Heart right ventricle (tissue), 16 donors: ENCODE measurements around the gene MIDN. TPM values are rescaled to one million over a fixed set of nuclear protein-coding genes. Genes with fewer than 3 reads are reported as not detected.

Experiments
- ATAC-seq, 8 donors: fragments of 200-7000 bp; cut with Tn5 transposase; one replicate each; pipeline ENCODE4 v1.9.1; 2020; ENCODE audit warnings: mild to moderate bottlenecking in 8 of 8, moderate library complexity in 8 of 8, moderate number of reproducible peaks in 1 of 8
- DNase-seq, 2 donors: peaks; one replicate each; pipeline ENCODE4 v3.0.0-alpha.2; 2020
- H3K27ac ChIP-seq, 10 donors: fragments of 200-600 bp; sonication (generic) in 2 of 10; one replicate each; pipeline versions ENCODE4 v1.5.0 to v1.8.0; 2020 to 2022; ENCODE audit warnings: mild to moderate bottlenecking in 3 of 10
- H3K27me3 ChIP-seq, 7 donors: fragments of 200-600 bp; one replicate each; pipeline ENCODE4 v1.8.0; 2021 to 2022; ENCODE audit warnings: mild to moderate bottlenecking in 2 of 7
- H3K36me3 ChIP-seq, 9 donors: fragments of 200-600 bp; sonication (generic) in 1 of 9; one replicate each; pipeline versions ENCODE4 v1.5.0 to v1.8.0; 2020 to 2022; ENCODE audit warnings: mild to moderate bottlenecking in 2 of 9
- H3K4me1 ChIP-seq, 9 donors: fragments of 200-600 bp; sonication (generic) in 1 of 9; one replicate each; pipeline versions ENCODE4 v1.5.0 to v1.8.0; 2020 to 2022; ENCODE audit warnings: mild to moderate bottlenecking in 4 of 9
- H3K4me3 ChIP-seq, 10 donors: fragments of 200-600 bp; sonication (generic) in 2 of 10; one replicate each; pipeline versions ENCODE4 v1.5.0 to v1.8.0; 2020 to 2022; ENCODE audit warnings: mild to moderate bottlenecking in 7 of 10, moderate library complexity in 2 of 10
- H3K9me3 ChIP-seq, 11 donors: fragments of 200-600 bp in 10 of 11; sonication (generic) in 2 of 11; one replicate each; pipeline versions ENCODE4 v1.5.0 to v1.8.0; 2013 to 2022; ENCODE audit warnings: mild to moderate bottlenecking in 2 of 11, control low read depth in 1 of 11, moderate library complexity in 1 of 11
- CTCF ChIP-seq, 9 donors: fragments of 200-600 bp; sonication (generic) in 2 of 9; IDR thresholded peaks; one replicate each; pipeline versions ENCODE4 v1.5.0 to v1.8.0; 2021 to 2022; ENCODE audit warnings: antibody characterized with exemption in 9 of 9, mild to moderate bottlenecking in 5 of 9, moderate library complexity in 1 of 9
- WGBS, 2 donors: extraction: QIAGEN DNeasy Blood & Tissue Kit; methylation state at CpG; one replicate each; pipeline ENCODE4 v1.1.7; 2013; ENCODE audit warnings: inconsistent platforms in 1 of 2; 5-methylcytosine and 5-hydroxymethylcytosine counted together
- intact Hi-C, 10 donors: fragments of 100-400 bp; cut with DNase I; formaldehyde crosslinking; loops; one replicate each; pipeline versions ENCODE4 v1.11.1 to v1.14.2; 2022
- polyA plus RNA-seq, 2 donors: library from polyadenylated mRNA; stranded (reverse); fragments of 200-250 nt; gene quantifications; one replicate each; pipeline ENCODE4 v1.2.3, GENCODE V29; 2013
- total RNA-seq, 10 donors: library from RNA; stranded (reverse); fragmentation: NEBNext Ultra II Directional in 3 of 10; extraction: Animal tissue kit (Norgen Biotek cat#: 25700) in 3 of 10; gene quantifications; one replicate each; pipeline versions ENCODE4 v1.2.1 to v1.2.4, GENCODE V29; 2021 to 2023
- donor health status: Arrhythmogenic right ventricular cardiomyopathy.
- donor health status: ischemic (EF 13 %, LVEDD 7.1; RV severe dilation, severe dysfunction).
- donor health status: healthy with polysubstance abuse.
- donor health status: DM: no; HTN: yes; CAD: no.
- donor health status: DM: no; HTN: no; CAD: no.
- donor health status: ischemic (EF 25% LVEDD 6.9; RV normal size, moderate dysfunction).
- donor health status: ischemic (EF 25% LVEDD 5.7; RV mildly dilated, moderate dysfunction).
- donor health status: healthy.
- donor health status: DM: yes; HTN: yes; CAD: no.
- donor health status: Ischemic cardiomyopathy.
- donor health status: ischemic (EF 35%, LVEDD 5.7; RV mildly dilated, moderate dysfunction).
- donor health status: nonischemic (EF 11% LVEDD 7.7; RV severe dilation, severe dysfunction).
- donor health status: DM: yes; HTN: yes; CAD: no.
- donor health status: PGD.
- donor health status: ischemic (EF 29% LVEDD 5.4; RV normal size, mild dysfunction).
- donor health status: nonischemic (EF 23%, LVEDD 6.1; RV moderate dilation, normal function).

MIDN gene
- total and polyA plus RNA-seq, 12 donors = 22.7 to 236 (median 63.7) TPM

DNA sequence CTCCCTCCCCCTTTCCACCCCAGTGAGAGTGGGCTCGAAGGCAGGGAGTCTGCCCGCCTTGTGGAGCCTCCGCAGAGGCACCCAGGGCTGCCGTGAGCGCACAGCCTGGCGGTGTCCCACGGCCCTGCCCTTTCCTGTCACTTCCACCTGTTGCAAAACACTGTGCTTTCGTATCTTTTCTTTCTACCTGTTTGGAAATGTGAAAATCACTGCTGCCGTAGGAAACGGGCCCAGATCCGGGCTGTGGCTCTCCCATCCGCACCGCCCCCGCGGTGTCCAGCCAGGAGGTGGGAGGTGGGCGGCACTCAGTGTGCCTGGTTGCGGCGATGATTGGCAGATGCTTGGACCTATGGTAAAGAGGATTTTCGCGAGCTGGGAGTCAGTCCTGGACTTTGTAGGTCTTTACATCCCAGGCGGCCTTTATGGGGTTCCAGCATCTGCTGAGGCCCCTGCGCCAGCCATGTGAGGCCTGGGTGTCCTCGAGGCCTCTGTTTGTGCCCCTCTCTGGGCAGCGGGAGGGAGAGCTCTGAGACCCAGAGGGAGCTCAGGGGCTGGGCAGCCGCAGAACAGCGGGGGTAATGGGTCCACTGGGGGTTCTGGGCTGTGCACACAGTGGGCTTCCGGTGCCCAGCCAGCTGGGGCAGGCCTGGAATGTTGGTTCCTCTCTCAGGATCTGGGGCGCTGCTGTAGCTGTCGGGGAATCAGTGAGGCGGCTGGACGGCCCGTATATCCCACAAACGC is 36.7 kb upstream of the MIDN start:
- H3K9me3 ChIP-seq = no peaks in the 10 kb centered on the region
- H3K27me3 ChIP-seq = no peaks in the 10 kb centered on the region
- no peak for TF ChIP-seq CTCF (IDR thresholded peaks at IDR 0.05)
- peaks cover 45 to 99% (median 89%) of the 10 kb centered on the region in 9 donors for H3K4me1 ChIP-seq
- DNase-seq = peak in 1 of 2 donors; percentile 13
- WGBS, 2 donors = 83 to 86% methylated on average over 32 to 33 of the region's 33 CpGs
- peak overlapping the region in 3 of 10 donors; percentile 26 to 64 (median 31) for H3K27ac ChIP-seq
- no peak for ATAC-seq
- no peak overlapping the region for H3K4me3 ChIP-seq
- intact Hi-C loops = loop anchor here in 1 of 10 donors (2.0 kb wide), 1 partner anchor 57 kb away; the partner anchor contains the start of gene CIRBP
- peaks cover 0 to 25% (median 6%) of the 10 kb centered on the region in 9 donors for H3K36me3 ChIP-seq

DNA sequence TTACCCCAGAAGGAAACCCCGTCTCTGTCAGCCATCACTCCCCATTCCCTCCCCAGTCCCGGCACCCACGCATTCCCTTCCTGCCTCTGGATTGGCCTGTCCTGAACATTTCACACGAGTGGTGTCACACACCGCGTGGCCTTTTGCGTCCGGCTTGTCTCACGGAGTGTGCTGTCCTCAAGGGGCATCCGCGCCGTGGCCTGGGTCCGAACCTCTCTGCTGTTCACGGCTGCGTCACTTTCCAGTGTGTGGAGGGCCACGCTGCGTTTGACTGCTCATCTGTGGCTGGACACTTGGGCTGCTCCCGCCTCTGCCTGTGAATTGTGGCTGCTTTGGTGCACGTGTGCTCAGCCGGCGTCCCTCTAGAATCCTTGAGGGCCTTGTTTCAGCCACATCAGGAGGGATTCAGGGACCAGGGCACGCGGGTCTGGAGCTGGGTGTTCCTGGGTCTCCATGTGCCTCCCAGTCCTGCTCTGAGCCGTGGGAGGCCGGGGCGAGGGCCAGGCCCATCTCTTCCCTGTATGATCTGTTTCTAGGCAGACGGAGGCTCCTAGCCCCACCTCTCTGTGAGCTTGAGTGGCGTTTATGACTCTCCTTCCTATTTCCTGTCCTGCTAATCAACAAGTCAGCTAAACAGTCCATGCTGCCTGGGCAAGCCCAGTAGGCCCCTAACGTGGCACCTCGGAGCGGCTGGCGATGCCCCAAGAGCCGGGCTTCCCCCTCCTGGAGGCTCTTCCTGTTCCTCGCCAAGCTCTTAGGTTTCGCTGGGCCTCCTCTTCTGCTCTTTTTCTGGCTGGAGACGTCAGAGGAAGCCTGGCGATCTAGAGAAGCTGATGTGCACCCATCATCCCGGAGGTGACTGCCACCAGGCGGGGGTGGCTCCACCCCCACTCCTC is 34.7 kb upstream of the MIDN start:
- H3K4me1 ChIP-seq = peaks cover 53 to 99% (median 93%) of the 10 kb centered on the region in 9 donors
- intact Hi-C loops = no loop called here
- no peaks in the 10 kb centered on the region for H3K9me3 ChIP-seq
- peaks cover 0 to 29% (median 6%) of the 10 kb centered on the region in 9 donors for H3K36me3 ChIP-seq
- peak; percentile 68 to 71 for DNase-seq
- WGBS, 2 donors = 45 to 53% methylated on average over 39 of the region's 39 CpGs
- H3K27ac ChIP-seq = peak overlapping the region; percentile 74 to 94 (median 92)
- H3K27me3 ChIP-seq = no peaks in the 10 kb centered on the region
- peak overlapping the region in 7 of 10 donors; percentile 8 to 30 (median 22) for H3K4me3 ChIP-seq
- peak; percentile 19 to 67 (median 62) for ATAC-seq
- TF ChIP-seq CTCF (IDR thresholded peaks at IDR 0.05) = no peak

GRCh38 chr19:1214299-1214861 is 34.0 kb upstream of the MIDN start:
- intact Hi-C loops = no loop called here
- H3K9me3 ChIP-seq = no peaks in the 10 kb centered on the region
- H3K27ac ChIP-seq = peak overlapping the region; percentile 74 to 94 (median 92)
- TF ChIP-seq CTCF (IDR thresholded peaks at IDR 0.05) = no peak
- H3K36me3 ChIP-seq = peaks cover 0 to 29% (median 6%) of the 10 kb centered on the region in 9 donors
- 53 to 55% methylated on average over 20 to 21 of the region's 21 CpGs for WGBS, 2 donors
- H3K4me3 ChIP-seq = peak overlapping the region in 8 of 10 donors; percentile 7 to 30 (median 22)
- no peaks in the 10 kb centered on the region for H3K27me3 ChIP-seq
- peaks cover 54 to 99% (median 89%) of the 10 kb centered on the region in 9 donors for H3K4me1 ChIP-seq
- ATAC-seq (peak in 2 of 8 donors; percentile 1 to 28), DNase-seq (no peak)
